Activated CD8-positive, alpha-beta memory T cell treated with anti-CD3 and anti-CD28 coated beads, Interleukin-2, amount 10 ng/mL, durations not matched to agents 7 days and 5 days (primary cell): ENCODE data around the gene BANK1. TPM values are rescaled to one million over a fixed set of nuclear protein-coding genes. Genes with fewer than 3 reads are reported as not detected.

Experiments used
- ATAC-seq: fragments of 150-1000 bp; cut with Tn5 transposase; one replicate; pipeline ENCODE4 v1.10.0; 2021; ENCODE audit warnings: moderate library complexity
- CTCF ChIA-PET: fragments of 350-600 bp; sonication (Branson Sonifier 250); formaldehyde crosslinking; loops from one replicate; lab custom pipeline; 2021; ENCODE audit warnings: antibody characterized with exemption; lab: Charles Lee
- DNase-seq: peaks from one replicate; pipeline ENCODE4 v3.0.0-alpha.2; 2020
- H3K27ac Mint-ChIP-seq: one replicate; pipeline ENCODE4 v1.8.0; 2021; ENCODE audit warnings: mild to moderate bottlenecking, mixed read lengths
- H3K27me3 Mint-ChIP-seq: one replicate; pipeline ENCODE4 v1.8.0; 2021; ENCODE audit warnings: mixed read lengths
- H3K36me3 Mint-ChIP-seq: one replicate; pipeline ENCODE4 v1.8.0; 2021; ENCODE audit warnings: mild to moderate bottlenecking, mixed read lengths
- H3K4me1 Mint-ChIP-seq: one replicate; pipeline ENCODE4 v1.8.0; 2021; ENCODE audit warnings: mixed read lengths
- H3K4me3 Mint-ChIP-seq: one replicate; pipeline ENCODE4 v1.8.0; 2021; ENCODE audit warnings: mild to moderate bottlenecking, moderate library complexity, mixed read lengths
- H3K9me3 Mint-ChIP-seq: one replicate; pipeline ENCODE4 v1.8.0; 2022; ENCODE audit warnings: low read depth, mixed read lengths
- total RNA-seq, 2 experiments: library from RNA; stranded (reverse); gene quantifications; one replicate each; pipeline ENCODE4 v1.2.3, GENCODE V29; 2021

BANK1 gene
- under 1 TPM in 1 of 2 experiments, not detected in 1; 0.23 TPM for total RNA-seq

GRCh38 chr4:101790521-101791181, at the start of gene BANK1:
Gene BANK1 (plus strand): TSS chr4:101790730. CDS start chr4:101790881, 151 bp downstream.
- H3K27me3 Mint-ChIP-seq, result peaks cover 47% of the 10 kb centered on the region
- no peaks in the 10 kb centered on the region for H3K36me3 Mint-ChIP-seq
- CTCF ChIA-PET, result no interaction called here
- peak within 1 kb of the TSS; percentile 35 for H3K27ac Mint-ChIP-seq
- peak; percentile 97 for ATAC-seq
- H3K4me3 Mint-ChIP-seq, result peak within 1 kb of the TSS; percentile 61
- peaks cover 20% of the 10 kb centered on the region for H3K4me1 Mint-ChIP-seq
- peak; percentile 73 for DNase-seq
- H3K9me3 Mint-ChIP-seq, result no peaks in the 10 kb centered on the region

GRCh38 chr4:101753721-101754120, 36.8 kb upstream of the BANK1 start:
- no peak overlapping the region for H3K27ac Mint-ChIP-seq
- no peak overlapping the region for H3K4me3 Mint-ChIP-seq
- H3K36me3 Mint-ChIP-seq, result no peaks in the 10 kb centered on the region
- no peaks in the 10 kb centered on the region for H3K27me3 Mint-ChIP-seq
- no peaks in the 10 kb centered on the region for H3K4me1 Mint-ChIP-seq
- ATAC-seq (no peak), DNase-seq (no peak)
- peaks cover 2% of the 10 kb centered on the region for H3K9me3 Mint-ChIP-seq
- CTCF ChIA-PET, result no interaction called here

GRCh38 chr4:101756181-101756580, 34.3 kb upstream of the BANK1 start:
- H3K36me3 Mint-ChIP-seq, result no peaks in the 10 kb centered on the region
- H3K27me3 Mint-ChIP-seq, result no peaks in the 10 kb centered on the region
- no peak overlapping the region for H3K27ac Mint-ChIP-seq
- DNase-seq (no peak), ATAC-seq (no peak)
- CTCF ChIA-PET, result no interaction called here
- H3K4me3 Mint-ChIP-seq, result no peak overlapping the region
- H3K9me3 Mint-ChIP-seq, result peaks cover 2% of the 10 kb centered on the region
- no peaks in the 10 kb centered on the region for H3K4me1 Mint-ChIP-seq

- H3K27ac Mint-ChIP-seq, result no peak overlapping the region
- H3K4me1 Mint-ChIP-seq, result no peaks in the 10 kb centered on the region
- no peaks in the 10 kb centered on the region for H3K36me3 Mint-ChIP-seq
- H3K4me3 Mint-ChIP-seq, result no peak overlapping the region
- H3K27me3 Mint-ChIP-seq, result peaks cover 8% of the 10 kb centered on the region
- H3K9me3 Mint-ChIP-seq, result peaks cover 2% of the 10 kb centered on the region
- DNase-seq (no peak), ATAC-seq (no peak)
- CTCF ChIA-PET, result no interaction called here
These were observed 29.1 kb upstream of the BANK1 start for GRCh38 chr4:101761405-101761804.

- CTCF ChIA-PET, result no interaction called here
- no peak overlapping the region for H3K4me3 Mint-ChIP-seq
- H3K36me3 Mint-ChIP-seq, result no peaks in the 10 kb centered on the region
- ATAC-seq (no peak), DNase-seq (no peak)
- H3K4me1 Mint-ChIP-seq, result no peaks in the 10 kb centered on the region
- peaks cover 8% of the 10 kb centered on the region for H3K27me3 Mint-ChIP-seq
- H3K9me3 Mint-ChIP-seq, result peaks cover 2% of the 10 kb centered on the region
- H3K27ac Mint-ChIP-seq, result no peak overlapping the region
These were observed 28.5 kb upstream of the BANK1 start for GRCh38 chr4:101762025-101762424.

GRCh38 chr4:101762534-101762933, 28.0 kb upstream of the BANK1 start:
- ATAC-seq (no peak), DNase-seq (no peak)
- CTCF ChIA-PET, result no interaction called here
- no peaks in the 10 kb centered on the region for H3K36me3 Mint-ChIP-seq
- H3K27ac Mint-ChIP-seq, result no peak overlapping the region
- H3K9me3 Mint-ChIP-seq, result no peaks in the 10 kb centered on the region
- no peaks in the 10 kb centered on the region for H3K4me1 Mint-ChIP-seq
- H3K27me3 Mint-ChIP-seq, result peaks cover 8% of the 10 kb centered on the region
- no peak overlapping the region for H3K4me3 Mint-ChIP-seq

- H3K4me1 Mint-ChIP-seq, result no peaks in the 10 kb centered on the region
- H3K36me3 Mint-ChIP-seq, result no peaks in the 10 kb centered on the region
- H3K4me3 Mint-ChIP-seq, result no peak overlapping the region
- CTCF ChIA-PET, result no interaction called here
- no peak for ATAC-seq
- peaks cover 10% of the 10 kb centered on the region for H3K27me3 Mint-ChIP-seq
- DNase-seq, result no peak
- no peaks in the 10 kb centered on the region for H3K9me3 Mint-ChIP-seq
- no peak overlapping the region for H3K27ac Mint-ChIP-seq
These were observed 27.0 kb upstream of the BANK1 start for GRCh38 chr4:101763576-101763975.

- Mint-ChIP-seq H3K4me1 (no peaks in the 10 kb centered on the region), H3K4me3 (no peak overlapping the region), H3K27me3 (peaks cover 13% of the 10 kb centered on the region), H3K27ac (no peak overlapping the region), H3K9me3 (no peaks in the 10 kb centered on the region), H3K36me3 (no peaks in the 10 kb centered on the region)
- CTCF ChIA-PET, result no interaction called here
- DNase-seq (no peak), ATAC-seq (no peak)
These were observed 15.7 kb upstream of the BANK1 start for GRCh38 chr4:101774807-101775206.

GRCh38 chr4:101777431-101777830, 13.1 kb upstream of the BANK1 start:
- H3K27me3 Mint-ChIP-seq, result peaks cover 8% of the 10 kb centered on the region
- DNase-seq, result no peak
- no peak overlapping the region for H3K4me3 Mint-ChIP-seq
- no peaks in the 10 kb centered on the region for H3K4me1 Mint-ChIP-seq
- no peaks in the 10 kb centered on the region for H3K36me3 Mint-ChIP-seq
- CTCF ChIA-PET, result no interaction called here
- H3K9me3 Mint-ChIP-seq, result no peaks in the 10 kb centered on the region
- H3K27ac Mint-ChIP-seq, result no peak overlapping the region
- ATAC-seq, result no peak

- ATAC-seq (no peak), DNase-seq (no peak)
- CTCF ChIA-PET, result no interaction called here
- Mint-ChIP-seq H3K27me3 (peaks cover 10% of the 10 kb centered on the region), H3K27ac (no peak overlapping the region), H3K9me3 (no peaks in the 10 kb centered on the region), H3K4me3 (no peak overlapping the region), H3K36me3 (peaks cover 2% of the 10 kb centered on the region), H3K4me1 (peaks cover 9% of the 10 kb centered on the region)
These were observed 10.2 kb upstream of the BANK1 start for GRCh38 chr4:101780284-101780683.

- H3K4me1 Mint-ChIP-seq, result peaks cover 16% of the 10 kb centered on the region
- no peak overlapping the region for H3K4me3 Mint-ChIP-seq
- H3K27ac Mint-ChIP-seq, result no peak overlapping the region
- CTCF ChIA-PET, result no interaction called here
- ATAC-seq, result no peak
- no peak for DNase-seq
- no peaks in the 10 kb centered on the region for H3K9me3 Mint-ChIP-seq
- peaks cover 10% of the 10 kb centered on the region for H3K27me3 Mint-ChIP-seq
- peaks cover 2% of the 10 kb centered on the region for H3K36me3 Mint-ChIP-seq
These were observed 8.0 kb upstream of the BANK1 start for GRCh38 chr4:101782546-101782945.

- DNase-seq (no peak), ATAC-seq (no peak)
- Mint-ChIP-seq H3K27me3 (peaks cover 14% of the 10 kb centered on the region), H3K9me3 (no peaks in the 10 kb centered on the region), H3K27ac (no peak overlapping the region), H3K4me1 (peaks cover 19% of the 10 kb centered on the region), H3K36me3 (peaks cover 2% of the 10 kb centered on the region), H3K4me3 (no peak overlapping the region)
- CTCF ChIA-PET, result no interaction called here
These were observed 5.6 kb upstream of the BANK1 start for GRCh38 chr4:101784957-101785356.

GRCh38 chr4:101785486-101785885, 5.0 kb upstream of the BANK1 start:
- no peak for ATAC-seq
- no peak overlapping the region for H3K4me3 Mint-ChIP-seq
- DNase-seq, result no peak
- H3K27ac Mint-ChIP-seq, result no peak overlapping the region
- CTCF ChIA-PET, result no interaction called here
- H3K4me1 Mint-ChIP-seq, result peaks cover 22% of the 10 kb centered on the region
- H3K27me3 Mint-ChIP-seq, result peaks cover 17% of the 10 kb centered on the region
- H3K36me3 Mint-ChIP-seq, result peaks cover 2% of the 10 kb centered on the region
- no peaks in the 10 kb centered on the region for H3K9me3 Mint-ChIP-seq

GRCh38 chr4:101787701-101788316, 2.7 kb upstream of the BANK1 start:
- peaks cover 2% of the 10 kb centered on the region for H3K36me3 Mint-ChIP-seq

More at GRCh38 chr4:101787701-101788316, 2.7 kb upstream of the BANK1 start:
- Mint-ChIP-seq H3K4me3 (no peak overlapping the region), H3K27me3 (peaks cover 26% of the 10 kb centered on the region), H3K27ac (no peak overlapping the region), H3K9me3 (no peaks in the 10 kb centered on the region), H3K4me1 (peaks cover 33% of the 10 kb centered on the region)
- CTCF ChIA-PET, result no interaction called here
- ATAC-seq, result no peak
- no peak for DNase-seq
